GM18861 (cell line): Measurements from ENCODE around the gene CKMT1B.
"Not testable (repeated sequence)": the region's sequence is repeated elsewhere in the genome, so short reads cannot be mapped to it uniquely, and the experiment has no call there.

Experiments
- ATAC-seq: cut with Tn5 transposase; IDR thresholded peaks from one replicate; pipeline ENCODE4 v1.9.1; 2021; ENCODE audit not compliant: unreplicated experiment

CKMT1B gene

DNA sequence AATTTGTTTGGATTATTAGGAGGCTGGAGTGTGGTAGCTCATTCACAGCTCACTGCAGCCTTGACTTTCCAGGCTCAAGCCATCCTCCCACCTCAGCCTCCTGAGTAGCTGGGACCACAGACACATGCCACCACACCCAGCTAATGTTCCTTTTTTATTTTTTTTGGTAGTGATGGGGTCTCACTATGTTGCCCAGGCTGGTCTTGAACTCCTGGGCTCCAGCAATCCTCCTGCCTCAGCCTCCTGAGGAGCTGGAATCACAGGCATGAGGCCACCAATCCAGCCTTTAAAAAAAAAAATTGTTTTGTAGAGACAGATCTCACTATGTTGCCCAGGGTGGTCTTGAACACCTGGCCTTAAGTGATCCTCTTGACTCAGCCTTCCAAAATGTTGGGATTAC is 33.1 kb downstream of the CKMT1B start:
- ATAC-seq = not testable (repeated sequence)

GRCh38 chr15:43638464-43639204 is 44.8 kb downstream of the CKMT1B start:
- ATAC-seq = not testable (repeated sequence)
